Measurements from ENCODE around the gene SERPING1.

SERPING1 gene

GRCh38 chr11:57584341-57584740 lies 13.1 kb upstream of the SERPING1 start:
- no peak for DNase-seq
- ATAC-seq, result no peak
- Mint-ChIP-seq H3K9me3 (no peaks in the 10 kb centered on the region), H3K27me3 (no peaks in the 10 kb centered on the region), H3K4me3 (no peak overlapping the region), H3K4me1 (peaks cover 6% of the 10 kb centered on the region), H3K27ac (no peak overlapping the region)

- DNase-seq, result no peak
- H3K9me3 Mint-ChIP-seq, result no peaks in the 10 kb centered on the region
- peaks cover 6% of the 10 kb centered on the region for H3K4me1 Mint-ChIP-seq
- no peak overlapping the region for H3K27ac Mint-ChIP-seq
- no peak overlapping the region for H3K4me3 Mint-ChIP-seq
- H3K27me3 Mint-ChIP-seq, result no peaks in the 10 kb centered on the region
- peak; percentile 37 for ATAC-seq
Observed at GRCh38 chr11:57585301-57585700, 12.2 kb upstream of the SERPING1 start.

GRCh38 chr11:57586711-57587245 lies 10.7 kb upstream of the SERPING1 start:
- Mint-ChIP-seq H3K9me3 (no peaks in the 10 kb centered on the region), H3K27me3 (no peaks in the 10 kb centered on the region), H3K4me1 (peaks cover 6% of the 10 kb centered on the region), H3K27ac (no peak overlapping the region), H3K4me3 (no peak overlapping the region)
- DNase-seq (no peak), ATAC-seq (no peak)

GRCh38 chr11:57588046-57588710 lies 9.3 kb upstream of the SERPING1 start:
- DNase-seq, result no peak
- H3K27me3 Mint-ChIP-seq, result no peaks in the 10 kb centered on the region

GRCh38 chr11:57596266-57596885 lies 1.1 kb upstream of the SERPING1 start:
- H3K9me3 Mint-ChIP-seq, result no peaks in the 10 kb centered on the region
- H3K4me3 Mint-ChIP-seq, result no peak overlapping the region
- no peak for ATAC-seq
- H3K27me3 Mint-ChIP-seq, result peaks cover 66% of the 10 kb centered on the region
- H3K27ac Mint-ChIP-seq, result no peak overlapping the region
- peaks cover 5% of the 10 kb centered on the region for H3K4me1 Mint-ChIP-seq
- DNase-seq, result no peak

More at GRCh38 chr11:57588046-57588710, 9.3 kb upstream of the SERPING1 start:
- H3K4me1 Mint-ChIP-seq, result peaks cover 6% of the 10 kb centered on the region
- no peak overlapping the region for H3K27ac Mint-ChIP-seq
- H3K4me3 Mint-ChIP-seq, result no peak overlapping the region
- no peak for ATAC-seq
- no peaks in the 10 kb centered on the region for H3K9me3 Mint-ChIP-seq

GRCh38 chr11:57597916-57598830 lies 688 bp downstream of the SERPING1 start:
- peak overlapping the region in 1 of 2 donors; percentile 15 for H3K4me3 Mint-ChIP-seq
- H3K4me1 Mint-ChIP-seq, result peaks cover 5% of the 10 kb centered on the region
- no peak for DNase-seq

GRCh38 chr11:57598831-57599155 lies 1.3 kb downstream of the SERPING1 start:
- Mint-ChIP-seq H3K4me3 (no peak overlapping the region), H3K9me3 (no peaks in the 10 kb centered on the region), H3K4me1 (peaks cover 5% of the 10 kb centered on the region), H3K27me3 (peaks cover 65% of the 10 kb centered on the region), H3K27ac (no peak overlapping the region)
- DNase-seq (no peak), ATAC-seq (peak; percentile 31)

More at GRCh38 chr11:57597916-57598830, 688 bp downstream of the SERPING1 start:
- peak; percentile 43 for ATAC-seq
- no peaks in the 10 kb centered on the region for H3K9me3 Mint-ChIP-seq
- H3K27ac Mint-ChIP-seq, result no peak overlapping the region
- H3K27me3 Mint-ChIP-seq, result peaks cover 66% of the 10 kb centered on the region

GRCh38 chr11:57599381-57599780 lies 1.9 kb downstream of the SERPING1 start:
- Mint-ChIP-seq H3K27me3 (peaks cover 59% of the 10 kb centered on the region), H3K9me3 (no peaks in the 10 kb centered on the region), H3K27ac (peak overlapping the region in 1 of 2 donors; percentile 88), H3K4me3 (no peak overlapping the region), H3K4me1 (peaks cover 5% of the 10 kb centered on the region)
- ATAC-seq (no peak), DNase-seq (no peak)

GRCh38 chr11:57601297-57601696 lies 3.8 kb downstream of the SERPING1 start:
- Mint-ChIP-seq H3K27ac (no peak overlapping the region), H3K9me3 (no peaks in the 10 kb centered on the region), H3K4me3 (no peak overlapping the region), H3K27me3 (peaks cover 46% of the 10 kb centered on the region), H3K4me1 (peaks cover 5% of the 10 kb centered on the region)
- ATAC-seq (no peak), DNase-seq (no peak)

- no peak for DNase-seq
- peaks cover 19% of the 10 kb centered on the region for H3K27me3 Mint-ChIP-seq
- no peak for ATAC-seq
- no peak overlapping the region for H3K4me3 Mint-ChIP-seq
- H3K4me1 Mint-ChIP-seq, result no peaks in the 10 kb centered on the region
- H3K27ac Mint-ChIP-seq, result no peak overlapping the region
- H3K9me3 Mint-ChIP-seq, result no peaks in the 10 kb centered on the region
Observed at GRCh38 chr11:57604296-57605027, 7.0 kb downstream of the SERPING1 start.

GRCh38 chr11:57605028-57605420 lies 7.5 kb downstream of the SERPING1 start:
- no peak for ATAC-seq
- no peaks in the 10 kb centered on the region for H3K9me3 Mint-ChIP-seq
- no peak for DNase-seq
- H3K4me1 Mint-ChIP-seq, result no peaks in the 10 kb centered on the region
- H3K27ac Mint-ChIP-seq, result no peak overlapping the region
- peaks cover 14% of the 10 kb centered on the region for H3K27me3 Mint-ChIP-seq
- H3K4me3 Mint-ChIP-seq, result no peak overlapping the region

- DNase-seq, result no peak
- Mint-ChIP-seq H3K4me1 (no peaks in the 10 kb centered on the region), H3K9me3 (no peaks in the 10 kb centered on the region), H3K27me3 (peaks cover 9% of the 10 kb centered on the region), H3K4me3 (no peak overlapping the region), H3K27ac (no peak overlapping the region)
- no peak for ATAC-seq
Observed at GRCh38 chr11:57610170-57610569, 12.7 kb downstream of the SERPING1 start.

- no peak for DNase-seq
- no peak overlapping the region for H3K4me3 Mint-ChIP-seq
- no peak for ATAC-seq
Observed at GRCh38 chr11:57614234-57614772, 16.8 kb downstream of the SERPING1 start.

GRCh38 chr11:57615308-57615707 lies 17.8 kb downstream of the SERPING1 start:
- no peak overlapping the region for H3K27ac Mint-ChIP-seq
- H3K4me1 Mint-ChIP-seq, result no peaks in the 10 kb centered on the region
- ATAC-seq (no peak), DNase-seq (no peak)
- peaks cover 0 to 7% of the 10 kb centered on the region in 2 donors for H3K9me3 Mint-ChIP-seq
- H3K27me3 Mint-ChIP-seq, result no peaks in the 10 kb centered on the region
- H3K4me3 Mint-ChIP-seq, result no peak overlapping the region

More at GRCh38 chr11:57614234-57614772, 16.8 kb downstream of the SERPING1 start:
- Mint-ChIP-seq H3K4me1 (no peaks in the 10 kb centered on the region), H3K9me3 (peaks cover 0 to 5% of the 10 kb centered on the region in 2 donors), H3K27me3 (no peaks in the 10 kb centered on the region), H3K27ac (no peak overlapping the region)

GRCh38 chr11:57616595-57616994 lies 19.1 kb downstream of the SERPING1 start:
- no peak for DNase-seq
- no peaks in the 10 kb centered on the region for H3K4me1 Mint-ChIP-seq
- no peak for ATAC-seq
- H3K4me3 Mint-ChIP-seq, result no peak overlapping the region
- H3K27ac Mint-ChIP-seq, result no peak overlapping the region
- H3K9me3 Mint-ChIP-seq, result peaks cover 0 to 7% of the 10 kb centered on the region in 2 donors
- H3K27me3 Mint-ChIP-seq, result no peaks in the 10 kb centered on the region
